ENCODE results near the gene HOXC13.

The HOXC13 gene

GRCh38 chr12:53938326-53939140 is at the start of gene HOXC13:
HOXC13 (plus strand) TSS chr12:53938831; CDS start chr12:53938907, 76 bp downstream.
- DNase-seq (ENCODE audit: low read depth), result peak; percentile 68
- no peak within 1 kb of the TSS for H3K4me3 ChIP-seq (ENCODE audit: control insufficient read depth, low read depth, low read length)
- no peak for TF ChIP-seq CTCF (conservative IDR thresholded peaks at IDR 0.05; ENCODE audit: control insufficient read depth, insufficient read depth, low read depth, low read length)

DNA sequence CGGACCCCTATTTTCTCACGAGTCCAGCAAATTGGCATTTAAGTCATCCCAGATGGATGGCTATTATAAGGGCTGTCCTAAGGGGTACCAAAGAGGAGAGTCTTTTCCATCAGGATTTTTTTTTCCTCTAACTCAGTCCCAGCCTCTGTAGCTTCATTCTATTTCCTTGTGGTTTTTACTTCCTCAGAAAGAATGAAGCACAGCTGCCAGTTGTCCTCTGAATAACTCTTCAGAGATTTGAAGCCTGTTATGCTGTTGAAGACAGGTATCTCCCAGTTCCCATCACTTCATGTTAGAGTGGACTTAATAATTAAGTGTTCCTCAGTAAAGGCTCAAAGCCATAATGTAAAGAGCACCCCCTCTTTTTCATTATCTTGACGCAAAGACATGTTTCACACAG is 48.5 kb upstream of the HOXC13 start:
- no peak overlapping the region for H3K4me3 ChIP-seq (ENCODE audit: control insufficient read depth, low read depth, low read length)
- TF ChIP-seq CTCF (conservative IDR thresholded peaks at IDR 0.05; ENCODE audit: control insufficient read depth, insufficient read depth, low read depth, low read length), result no peak
- no peak for DNase-seq (ENCODE audit: low read depth)

- H3K4me3 ChIP-seq (ENCODE audit: control insufficient read depth, low read depth, low read length), result no peak overlapping the region
- DNase-seq (ENCODE audit: low read depth), result no peak
- no peak for TF ChIP-seq CTCF (conservative IDR thresholded peaks at IDR 0.05; ENCODE audit: control insufficient read depth, insufficient read depth, low read depth, low read length)
Observed at GRCh38 chr12:53892762-53893395, 45.8 kb upstream of the HOXC13 start.

- DNase-seq (ENCODE audit: low read depth), result no peak
- no peak for TF ChIP-seq CTCF (conservative IDR thresholded peaks at IDR 0.05; ENCODE audit: control insufficient read depth, insufficient read depth, low read depth, low read length)
- no peak overlapping the region for H3K4me3 ChIP-seq (ENCODE audit: control insufficient read depth, low read depth, low read length)
Observed at GRCh38 chr12:53899230-53899629, 39.4 kb upstream of the HOXC13 start.

DNA sequence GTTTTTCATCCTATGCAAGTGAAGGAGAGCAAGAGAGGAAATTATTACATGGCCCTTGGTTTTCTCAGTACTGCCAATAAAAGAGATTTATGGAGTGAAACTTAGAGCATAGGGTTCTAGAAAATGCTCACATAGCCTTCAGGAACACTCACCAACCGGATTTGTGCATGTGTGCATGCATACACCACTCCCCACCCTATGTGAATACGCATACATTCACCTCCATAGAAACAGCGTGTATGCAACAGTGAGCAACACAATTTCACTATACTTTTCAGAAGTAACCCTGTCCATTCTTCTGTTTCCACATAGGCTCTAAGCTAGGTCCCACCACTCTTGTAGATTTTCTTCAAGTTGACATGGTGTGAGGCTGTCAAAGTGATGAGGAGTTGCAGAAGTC is 31.5 kb upstream of the HOXC13 start:
- no peak overlapping the region for H3K4me3 ChIP-seq (ENCODE audit: control insufficient read depth, low read depth, low read length)
- DNase-seq (ENCODE audit: low read depth), result no peak
- TF ChIP-seq CTCF (conservative IDR thresholded peaks at IDR 0.05; ENCODE audit: control insufficient read depth, insufficient read depth, low read depth, low read length), result no peak

DNA sequence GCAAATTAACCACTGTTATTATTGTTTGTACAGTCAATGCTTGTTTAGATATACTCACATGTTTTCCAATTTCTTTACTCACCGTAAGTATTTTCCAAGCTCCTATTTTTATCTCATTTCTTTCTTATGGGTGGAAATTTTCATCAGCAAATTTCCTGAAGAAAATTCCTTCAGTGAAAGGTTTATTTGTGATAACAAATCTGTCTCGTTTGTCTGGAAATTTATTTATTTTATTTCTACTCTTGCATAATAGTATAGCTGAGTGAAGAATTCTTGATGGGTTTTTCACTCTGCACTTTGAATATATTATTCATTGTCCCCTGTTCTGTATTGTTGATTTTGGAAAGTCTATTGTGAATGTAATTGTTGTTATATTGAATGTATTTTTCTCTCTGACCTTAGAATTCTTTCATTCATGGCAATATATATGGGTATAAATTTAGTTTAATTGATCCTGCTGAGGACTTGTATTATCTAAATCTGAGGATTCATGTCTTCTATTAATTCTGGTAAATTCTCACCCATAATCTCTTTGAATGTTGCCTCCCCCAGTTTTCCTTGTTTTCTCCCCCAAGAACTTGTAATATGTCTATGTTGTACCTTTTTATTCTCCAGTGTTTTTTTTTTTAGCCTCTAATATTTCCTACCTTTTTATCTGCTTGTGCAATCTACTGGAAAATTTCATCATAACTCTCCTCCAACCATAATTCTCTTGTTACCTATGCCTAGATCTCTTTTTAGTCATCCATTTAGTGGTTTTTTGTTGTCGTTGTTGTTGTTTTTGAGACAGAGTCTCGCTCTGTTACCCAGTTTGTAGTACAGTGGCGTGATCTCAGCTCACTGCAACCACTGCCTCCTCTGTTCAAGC is 21.6 kb upstream of the HOXC13 start:
- H3K4me3 ChIP-seq (ENCODE audit: control insufficient read depth, low read depth, low read length), result no peak overlapping the region
- no peak for DNase-seq (ENCODE audit: low read depth)
- TF ChIP-seq CTCF (conservative IDR thresholded peaks at IDR 0.05; ENCODE audit: control insufficient read depth, insufficient read depth, low read depth, low read length), result no peak
